Measurements from ENCODE around the gene SLC25A6. TPM values are rescaled to one million over a fixed set of nuclear protein-coding genes. Genes with fewer than 3 reads are reported as not detected.
"Not testable (repeated sequence)": the region's sequence is repeated elsewhere in the genome, so short reads cannot be mapped to it uniquely, and the experiment has no call there.

SLC25A6 gene
- polyA plus RNA-seq, 1 donor, result 449 TPM

DNA sequence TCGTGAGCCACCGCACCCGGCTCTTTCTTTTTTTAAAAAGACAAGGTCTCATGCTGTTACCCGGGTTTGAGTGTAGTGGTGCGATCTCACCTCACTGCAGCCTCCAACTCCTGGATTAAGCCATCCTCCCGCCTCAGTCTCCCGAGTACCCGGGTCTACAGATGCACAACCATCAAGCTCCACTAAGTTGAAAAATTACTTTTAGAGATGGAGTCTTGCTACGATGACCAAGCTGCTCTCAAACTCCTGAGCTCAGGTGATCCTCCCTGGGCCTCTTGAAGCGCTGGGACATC, 2.0 kb downstream of the SLC25A6 start:
- DNase-seq (ENCODE audit: low read depth), result no peak

DNA sequence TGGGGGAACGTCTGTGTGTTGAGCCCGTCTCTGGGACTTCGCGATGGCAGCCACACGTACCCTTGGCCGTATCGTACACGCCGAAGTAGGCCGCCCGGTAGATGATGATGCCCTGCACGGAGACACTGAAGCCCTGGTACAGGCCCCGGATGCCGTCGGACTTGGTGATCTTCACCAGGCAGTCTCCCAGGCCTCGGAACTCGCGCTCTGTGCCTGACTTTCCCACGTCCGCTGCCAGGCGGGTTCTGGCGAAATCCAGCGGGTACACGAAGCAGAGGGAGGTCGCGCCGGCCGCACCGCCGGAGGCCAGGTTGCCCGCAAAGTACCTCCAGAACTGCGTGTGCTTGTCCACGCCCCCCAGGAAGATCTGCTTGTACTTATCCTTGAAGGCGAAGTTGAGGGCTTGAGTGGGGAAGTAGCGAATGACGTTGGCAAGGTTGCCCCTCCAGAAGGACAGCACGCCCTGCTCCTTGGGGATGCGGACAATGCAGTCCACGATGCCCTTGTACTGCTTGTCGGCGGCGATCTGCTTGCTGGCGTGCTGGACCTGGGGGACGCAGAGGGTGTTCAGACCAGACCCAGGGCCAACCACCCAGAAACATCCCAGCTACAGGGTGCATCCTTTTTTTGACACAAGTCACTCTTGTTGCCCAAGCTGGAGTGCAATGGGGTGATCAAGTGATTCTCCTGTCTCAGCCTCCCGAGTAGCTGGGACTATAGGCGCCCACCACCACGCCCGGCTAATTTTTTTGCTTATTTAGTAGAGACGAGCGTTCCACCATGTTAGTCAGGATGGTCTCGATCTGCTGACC, 2.5 kb downstream of the SLC25A6 start:
- no peak for DNase-seq (ENCODE audit: low read depth)

DNA sequence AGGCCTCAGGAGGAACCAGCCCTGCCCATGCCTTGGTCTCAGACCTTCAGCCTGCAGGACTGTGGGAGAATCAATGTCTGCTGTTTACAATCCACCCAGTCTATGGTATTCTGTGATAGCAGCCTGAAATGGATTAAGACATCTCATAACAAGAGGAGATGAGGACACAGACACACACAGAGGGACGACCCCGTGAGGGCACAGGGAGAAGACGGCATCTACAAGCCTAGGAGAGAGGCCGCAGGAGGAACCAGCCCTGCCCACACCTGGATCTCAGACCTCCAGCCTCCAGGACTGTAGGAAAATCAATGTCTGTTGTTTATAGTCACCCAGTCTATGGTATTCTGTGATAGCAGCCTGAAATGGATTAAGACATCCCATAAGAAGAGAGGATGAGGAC, 3.3 kb downstream of the SLC25A6 start:
- no peak for DNase-seq (ENCODE audit: low read depth)

DNA sequence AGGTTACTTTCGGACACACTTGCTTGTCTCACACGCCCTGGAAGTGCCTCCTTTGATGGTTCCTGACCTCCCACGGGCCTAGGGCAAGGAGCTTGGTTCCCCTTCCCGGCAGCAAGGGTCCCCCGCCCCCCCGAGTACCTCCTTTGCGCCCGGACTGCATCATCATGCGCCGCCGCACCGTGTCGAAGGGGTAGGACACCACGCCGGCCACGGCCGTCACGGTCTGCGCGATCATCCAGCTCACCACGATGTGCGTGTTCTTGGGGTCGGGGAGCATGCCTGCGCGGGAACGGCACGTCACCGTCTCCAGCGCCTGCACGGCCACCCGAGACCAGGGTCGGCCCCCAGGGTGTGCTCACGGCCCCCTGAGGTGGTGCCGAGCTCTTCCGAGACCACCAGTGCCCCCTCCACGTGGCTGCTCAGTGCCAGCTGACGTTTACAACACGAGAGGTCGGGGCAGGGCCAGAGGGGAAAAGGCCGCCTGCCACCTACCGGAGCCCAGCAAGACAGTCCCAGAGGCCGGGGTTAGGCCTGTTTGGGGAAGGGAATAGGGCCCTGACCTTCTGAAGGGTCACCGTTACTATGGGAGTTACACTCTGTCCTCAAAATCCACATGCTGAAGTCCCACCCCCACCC, 4.7 kb downstream of the SLC25A6 start:
- no peak for DNase-seq (ENCODE audit: low read depth)

DNA sequence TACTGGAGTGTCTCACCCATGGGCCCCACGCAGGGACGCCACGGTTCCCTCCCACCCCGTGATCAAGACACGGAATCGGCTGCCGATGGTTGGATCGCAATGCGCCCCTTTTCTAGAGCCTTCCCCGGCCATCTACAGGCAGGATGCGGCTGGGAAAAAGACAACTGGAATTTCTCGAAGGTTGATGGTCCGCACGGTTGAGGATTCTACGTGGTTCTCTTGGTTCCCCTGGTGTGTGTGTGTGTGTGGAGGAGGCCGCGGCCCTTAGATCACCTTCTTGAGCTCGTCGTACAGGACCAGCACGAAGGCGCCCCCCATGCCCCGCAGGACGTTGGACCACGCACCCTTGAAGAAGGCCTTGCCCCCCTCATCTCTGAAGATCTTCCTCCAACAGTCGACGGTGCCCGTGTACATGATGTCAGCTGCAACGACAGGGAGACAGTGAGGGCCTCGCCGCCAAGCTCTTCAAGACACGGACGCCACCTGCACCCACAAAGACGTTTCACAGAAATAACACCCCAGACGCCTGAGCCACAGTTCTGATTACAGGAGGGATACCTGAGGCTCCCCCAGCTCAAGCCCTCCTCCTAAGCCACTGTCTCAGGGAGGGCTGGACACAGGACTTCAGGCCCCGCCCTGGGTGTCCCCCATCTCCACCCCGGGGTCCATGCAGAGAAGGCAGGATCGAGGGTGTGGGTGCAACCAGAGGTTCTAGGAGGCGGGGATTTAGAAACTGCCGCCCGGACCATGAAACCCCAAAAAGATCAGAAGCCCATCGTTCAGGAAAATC, 5.4 kb downstream of the SLC25A6 start:
- no peak for DNase-seq (ENCODE audit: low read depth)

DNA sequence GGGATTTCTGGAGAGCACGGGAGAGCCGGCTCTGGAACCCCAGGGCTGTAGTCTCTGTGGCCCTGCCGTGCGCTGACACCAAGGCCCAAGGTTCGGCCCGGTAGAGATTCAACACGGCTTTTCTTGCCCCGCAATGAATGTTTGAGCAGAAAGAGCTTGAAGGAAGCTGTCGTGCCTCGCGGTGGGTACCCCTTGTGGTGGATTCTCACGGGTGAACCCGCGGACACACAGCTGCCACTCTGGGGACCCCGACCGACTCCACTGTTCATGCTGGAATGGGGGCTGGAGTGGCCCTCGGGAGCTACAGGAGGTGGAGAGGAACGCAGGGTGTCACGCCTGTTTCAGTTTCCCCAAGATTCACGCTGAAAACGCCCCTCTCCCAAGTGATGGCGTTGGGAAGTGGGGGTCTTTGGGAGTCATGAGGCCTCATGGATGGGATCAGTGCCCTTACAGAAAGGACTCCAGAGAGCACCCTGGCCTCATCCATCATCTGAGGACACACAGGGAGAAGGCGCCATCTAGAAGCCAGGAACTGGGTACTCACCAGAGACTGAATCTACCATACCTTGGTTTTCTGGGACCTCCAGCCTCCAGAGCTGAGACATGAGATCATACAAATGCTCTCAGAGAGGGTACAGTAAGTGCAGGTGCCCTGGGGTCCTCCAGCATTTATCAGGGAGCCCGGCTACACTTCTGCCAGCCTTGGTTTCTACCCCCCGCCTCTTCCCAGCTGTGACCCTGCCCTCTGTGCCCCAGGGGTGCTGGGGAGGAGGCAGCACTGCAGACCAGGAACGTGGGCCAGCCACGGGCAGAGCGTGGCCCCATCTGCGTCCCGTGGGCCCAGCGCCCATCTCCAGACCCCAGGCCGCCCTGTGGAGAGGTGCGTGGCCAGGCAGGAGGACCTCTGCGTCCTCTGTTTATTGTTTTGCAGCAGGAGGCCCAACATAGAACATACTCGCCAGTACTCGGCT, 6.4 kb downstream of the SLC25A6 start:
- no peak for DNase-seq (ENCODE audit: low read depth)

DNA sequence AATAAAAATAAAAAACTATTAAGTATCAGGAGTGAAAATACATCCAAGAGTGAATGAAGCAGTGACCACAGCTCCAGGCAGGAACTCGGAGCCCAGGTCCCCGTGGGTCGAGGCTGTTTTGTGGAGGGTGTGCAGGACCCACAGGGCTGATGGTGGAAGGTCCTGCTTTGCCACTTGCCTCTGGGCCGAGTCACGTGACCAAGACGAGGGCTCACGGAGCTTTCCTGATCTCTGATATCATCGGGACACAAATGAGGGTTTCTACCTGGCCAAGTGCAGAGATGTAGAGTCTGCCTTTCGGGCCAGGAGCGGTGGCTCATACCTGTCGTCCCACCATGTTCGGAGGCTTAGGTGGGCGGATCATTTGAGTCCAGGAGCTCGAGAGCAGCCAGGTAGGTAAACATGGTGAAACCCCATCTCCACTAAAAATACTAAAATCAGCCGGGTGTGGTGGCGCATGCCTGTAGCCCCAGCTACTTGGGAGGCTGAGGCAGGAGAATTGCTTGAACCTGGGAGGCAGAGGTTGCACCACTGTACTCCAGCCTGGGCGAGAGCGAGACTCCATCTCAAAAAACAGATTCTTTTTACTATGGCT, 7.2 kb downstream of the SLC25A6 start:
- no peak for DNase-seq (ENCODE audit: low read depth)

DNA sequence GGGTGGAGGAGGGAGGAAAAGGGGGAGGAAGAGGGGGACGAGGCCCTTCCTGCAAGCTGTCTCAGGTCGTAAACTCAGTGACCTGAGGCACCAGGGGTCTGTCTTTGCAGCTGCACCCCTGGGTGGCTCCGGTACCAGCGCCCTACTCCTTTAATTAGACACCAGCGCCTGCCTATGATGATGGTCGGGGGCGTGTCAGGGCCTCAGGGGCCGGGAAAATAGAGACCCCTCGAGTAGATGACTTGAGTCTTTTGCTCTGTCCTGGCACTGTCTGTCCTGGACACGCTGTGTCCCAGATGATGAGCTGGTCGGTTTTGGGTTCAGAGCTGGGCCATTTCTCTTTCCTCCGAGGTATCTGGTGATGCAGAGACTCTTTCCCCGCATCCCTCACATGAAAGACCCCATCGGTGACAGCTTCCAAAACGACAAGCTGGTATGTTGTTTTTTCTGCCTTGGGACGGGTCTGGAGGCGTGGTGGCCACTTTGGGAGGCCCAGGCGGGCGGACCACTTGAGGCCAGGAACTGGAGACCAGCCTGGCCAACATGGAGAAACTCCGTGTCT, 11.2 kb downstream of the SLC25A6 start:
- no peak for DNase-seq (ENCODE audit: low read depth)

DNA sequence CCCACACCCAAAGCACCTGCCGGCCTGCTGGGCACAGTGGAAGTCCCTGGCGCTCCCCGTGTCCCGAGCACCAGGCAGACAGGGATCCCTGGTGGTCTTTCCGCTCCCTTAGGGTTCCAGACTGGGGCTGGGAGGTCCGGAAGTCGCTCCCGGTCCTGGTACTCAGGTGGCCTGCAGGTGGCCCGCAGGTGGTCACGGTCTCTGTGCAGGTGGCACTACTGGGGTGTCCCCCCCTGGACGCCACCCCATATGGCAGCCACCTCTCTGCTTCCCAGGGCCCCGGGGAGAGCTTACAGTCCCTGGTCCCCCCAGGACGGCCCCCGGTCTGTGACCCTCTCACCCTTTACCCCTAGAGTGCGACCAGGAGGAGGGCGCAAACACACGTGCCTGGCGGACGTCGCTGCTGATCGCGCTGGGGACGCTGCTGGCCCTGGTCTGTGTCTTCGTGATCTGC, 13.6 kb downstream of the SLC25A6 start:
- no peak for DNase-seq (ENCODE audit: low read depth)

DNA sequence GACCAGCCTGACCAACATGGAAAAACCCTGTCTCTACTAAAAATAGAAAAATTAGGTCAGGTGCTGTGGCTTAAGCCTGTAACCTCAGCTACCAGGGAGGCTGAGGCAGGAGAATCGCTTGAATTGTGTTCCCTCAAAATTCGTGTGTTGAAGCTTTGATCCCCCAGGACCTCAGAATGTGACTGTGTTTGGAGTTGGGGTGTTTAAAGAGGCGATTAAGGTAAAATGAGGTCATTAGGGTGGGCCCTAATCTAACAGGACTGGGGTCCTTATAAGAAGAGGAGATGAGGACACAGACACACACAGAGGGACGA, 23.6 kb downstream of the SLC25A6 start:
- no peak for DNase-seq (ENCODE audit: low read depth)

DNA sequence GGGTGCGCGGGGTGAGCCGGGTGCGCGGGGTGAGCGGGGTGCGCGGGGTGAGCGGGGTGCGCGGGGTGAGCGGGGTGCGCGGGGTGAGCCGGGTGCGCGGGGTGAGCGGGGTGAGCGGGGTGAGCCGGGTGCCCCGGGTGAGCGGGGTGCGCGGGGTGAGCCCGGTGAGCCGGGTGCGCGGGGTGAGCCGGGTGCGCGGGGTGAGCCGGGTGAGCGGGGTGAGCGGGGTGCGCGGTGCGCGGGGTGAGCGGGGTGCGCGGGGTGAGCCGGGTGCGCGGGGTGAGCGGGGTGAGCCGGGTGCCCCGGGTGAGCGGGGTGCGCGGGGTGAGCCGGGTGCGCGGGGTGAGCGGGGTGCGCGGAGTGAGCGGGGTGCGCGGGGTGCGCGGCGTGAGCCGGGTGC, 25.6 kb downstream of the SLC25A6 start:
- not testable (repeated sequence) for DNase-seq (ENCODE audit: low read depth)

DNA sequence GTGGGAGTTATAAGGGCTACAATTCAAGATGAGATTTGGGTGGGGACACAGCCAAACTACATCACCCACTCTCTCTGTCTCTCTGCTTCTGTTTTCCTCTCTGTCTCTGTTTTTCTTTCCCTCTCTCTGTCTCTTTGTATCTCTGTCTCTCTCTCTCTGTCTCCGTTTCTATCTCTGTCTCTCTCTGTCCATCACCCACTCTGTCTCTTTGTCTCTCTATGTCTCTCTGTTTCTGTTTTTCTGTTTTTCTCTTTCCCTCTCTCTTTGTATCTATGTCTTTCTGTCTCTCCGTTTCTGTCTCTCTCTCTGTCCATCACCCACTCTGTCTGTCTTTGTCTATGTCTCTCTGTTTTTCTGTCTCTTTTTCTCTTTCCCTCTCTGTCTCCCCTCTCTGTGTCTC, 30.0 kb downstream of the SLC25A6 start:
- no peak for DNase-seq (ENCODE audit: low read depth)

DNA sequence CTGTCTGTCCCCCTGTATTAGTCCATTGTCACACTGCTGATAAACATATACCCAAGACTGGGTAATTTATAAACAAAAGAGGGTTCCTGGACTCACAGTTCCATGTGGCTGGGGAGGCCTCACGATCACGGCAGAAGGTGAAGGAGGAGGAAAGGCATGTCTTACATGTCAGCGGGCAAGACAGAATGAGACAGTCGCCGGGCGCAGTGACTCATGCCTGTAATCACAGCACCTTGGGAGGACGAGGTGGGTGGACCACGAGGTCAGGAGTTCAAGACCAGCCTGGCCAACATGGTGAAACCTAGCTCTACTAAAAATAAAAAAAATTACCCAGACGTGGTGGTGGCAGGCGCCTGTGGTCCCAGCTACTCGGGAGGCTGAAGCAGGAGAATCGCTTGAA, 30.6 kb downstream of the SLC25A6 start:
- DNase-seq (ENCODE audit: low read depth), result no peak

DNA sequence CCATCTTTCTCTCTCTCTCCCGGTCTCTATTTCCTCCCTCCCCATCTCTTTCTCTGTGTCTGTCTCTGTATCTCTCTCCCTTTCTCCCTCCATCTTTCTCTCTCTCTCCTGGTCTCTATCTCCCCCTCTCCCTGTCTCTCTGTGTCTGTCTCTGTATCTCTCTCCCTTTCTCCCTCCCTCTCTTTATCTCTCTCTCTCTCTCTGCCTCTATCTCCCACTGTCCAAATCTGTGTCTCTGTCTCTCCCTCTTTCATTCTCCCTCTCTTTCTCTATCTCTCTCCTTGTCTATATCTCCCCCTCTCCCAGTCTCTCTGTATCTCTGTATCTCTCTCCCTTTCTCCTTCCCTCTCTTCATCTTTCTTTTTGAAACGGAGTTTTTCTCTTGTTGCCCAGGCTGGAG, 31.7 kb downstream of the SLC25A6 start:
- DNase-seq (ENCODE audit: low read depth), result no peak

DNA sequence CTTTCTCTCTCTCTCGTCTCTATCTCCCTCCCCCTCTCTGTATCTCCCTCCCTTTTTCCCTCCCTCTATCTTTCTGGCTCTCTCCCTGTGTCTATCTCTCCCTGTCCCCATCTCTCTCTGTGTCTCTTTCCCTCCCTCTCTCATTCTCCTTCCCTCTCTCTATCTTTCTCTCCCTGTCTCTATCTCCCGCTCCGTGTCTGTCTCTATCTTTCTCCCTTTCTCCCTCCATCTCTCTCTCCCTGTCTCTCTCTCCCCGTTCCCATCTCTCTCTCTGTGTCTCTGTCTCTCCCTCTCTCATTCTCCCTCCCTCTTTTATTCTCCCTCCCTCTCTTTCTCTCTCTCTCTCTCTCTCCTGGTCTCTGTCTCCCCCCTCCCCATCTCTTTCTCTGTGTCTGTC, 32.4 kb downstream of the SLC25A6 start:
- DNase-seq (ENCODE audit: low read depth), result no peak

DNA sequence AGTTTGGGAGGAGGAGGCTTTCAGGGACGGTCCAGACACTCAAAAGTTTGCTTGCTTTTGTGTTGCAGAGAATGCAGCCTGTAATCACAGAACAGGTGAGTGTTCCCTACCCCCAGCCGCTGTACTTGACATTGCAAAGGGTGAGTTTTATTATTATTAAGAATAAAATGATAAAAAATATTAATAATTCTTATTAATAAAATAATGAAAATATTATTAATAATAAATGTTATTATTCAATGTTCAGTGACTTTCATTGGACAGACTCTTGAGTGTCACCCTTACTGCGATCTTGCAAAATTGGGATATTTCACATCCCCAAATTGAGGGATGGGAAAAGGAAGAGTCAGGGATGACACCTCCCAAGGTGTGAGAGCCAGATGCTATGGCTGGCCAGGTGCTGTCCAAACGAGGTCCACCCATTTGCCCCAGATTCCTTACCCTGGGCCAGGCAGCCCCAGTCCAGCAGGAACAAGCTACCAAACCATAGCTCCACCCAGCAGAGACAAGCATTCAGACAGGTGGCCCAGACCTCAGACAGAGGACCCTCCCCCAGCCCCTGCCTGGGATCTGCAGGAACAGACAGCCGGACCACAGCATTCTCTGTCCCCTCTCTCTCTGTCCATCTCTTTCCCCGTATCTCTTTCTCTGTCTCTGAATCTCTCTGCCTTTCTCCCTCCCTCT, 33.0 kb downstream of the SLC25A6 start:
- DNase-seq (ENCODE audit: low read depth), result no peak

DNA sequence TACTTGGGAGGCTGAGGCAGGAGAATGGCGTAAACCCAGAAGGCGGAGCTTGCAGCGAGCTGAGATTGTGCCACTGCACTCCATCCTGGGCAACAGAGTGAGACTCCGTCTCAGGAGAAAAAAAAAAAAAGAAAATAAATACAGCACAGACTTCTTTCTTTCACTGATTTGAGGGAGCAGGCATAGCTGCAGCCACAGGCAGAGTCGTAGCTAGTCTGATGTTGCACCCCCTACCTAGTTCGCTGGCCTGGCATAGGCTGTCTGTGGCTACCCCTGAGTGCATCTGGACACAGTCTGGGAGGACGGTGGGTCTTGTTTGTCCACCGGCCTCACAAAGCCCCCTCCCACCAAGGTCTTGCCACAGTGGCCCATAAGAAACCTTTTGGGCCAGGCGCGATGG, 33.9 kb downstream of the SLC25A6 start:
- no peak for DNase-seq (ENCODE audit: low read depth)

DNA sequence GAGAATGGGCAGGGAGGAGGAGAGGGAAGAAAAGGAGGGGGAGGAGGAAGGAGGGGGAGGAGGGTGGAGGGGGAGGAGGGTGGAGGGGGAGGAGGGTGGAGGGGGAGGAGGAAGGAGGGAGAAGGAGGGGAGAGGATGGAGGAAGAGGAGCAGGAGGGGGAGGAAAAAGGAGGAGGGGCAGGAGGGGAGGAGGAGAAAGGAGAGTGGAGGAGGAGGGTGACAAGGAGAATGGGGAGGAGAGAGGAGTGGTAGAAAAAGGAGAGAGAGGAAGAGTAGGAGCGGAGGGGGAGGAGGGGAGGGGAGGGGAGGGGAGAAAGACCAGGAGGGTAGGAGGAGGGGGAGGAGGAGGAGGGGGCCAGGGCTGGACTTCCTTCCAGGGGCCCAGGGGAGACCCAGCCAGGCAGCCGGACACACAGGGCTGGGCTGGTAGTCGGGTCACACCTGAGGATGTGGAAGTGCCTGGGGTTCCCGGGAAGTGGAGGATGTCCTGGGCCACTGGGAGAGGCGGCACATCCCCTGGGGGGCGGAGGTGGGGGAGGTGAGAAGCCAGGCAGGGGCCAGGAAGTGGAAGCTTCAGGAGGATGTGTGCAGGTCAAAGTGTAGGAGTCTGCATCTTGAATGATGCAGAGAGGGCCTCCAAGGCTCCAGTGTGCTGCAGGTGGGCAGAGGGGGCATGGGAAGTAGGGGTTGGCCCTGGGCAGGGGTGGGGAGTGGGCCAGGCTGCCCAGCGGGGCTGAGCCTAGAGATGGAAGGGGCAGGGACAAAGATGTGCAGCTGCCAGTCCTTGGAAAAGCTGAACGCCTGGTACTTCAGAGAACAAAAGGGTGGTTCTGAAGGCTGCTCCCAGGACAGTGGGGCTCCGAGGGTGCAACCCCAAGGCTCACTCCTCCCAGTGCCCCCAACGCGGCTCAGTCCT, 36.5 kb downstream of the SLC25A6 start:
- no peak for DNase-seq (ENCODE audit: low read depth)

Measured in forelimb muscle (tissue), 1 donor.